ENCODE data around the gene FDX1. TPM values are rescaled to one million over a fixed set of nuclear protein-coding genes. Genes with fewer than 3 reads are reported as not detected.

Gene FDX1
- total and polyA plus RNA-seq, 2 of the 8 experiments (the other 6 are each of a cell fraction or from before 2014, with no cell fraction given): 3.7 to 9.6 TPM

- Histone ChIP-seq H3K4me2 (ENCODE audit: insufficient read depth in 1 of 2, low read depth in 2 of 2, low read length in 2 of 2) (no peak overlapping the region), H3K79me2 (ENCODE audit: control insufficient read depth in 1 of 2, insufficient read depth in 2 of 2, low read length in 2 of 2) (no peaks in the 10 kb centered on the region), H4K8ac (ENCODE audit: extremely low read depth, insufficient read depth, low read length) (no peak overlapping the region), H2BK120ac (replicated peaks; ENCODE audit: low read depth, low read length) (no peak overlapping the region), H3K9ac (replicated peaks in 1 of 4; ENCODE audit: extremely low read depth in 1 of 4, low read depth in 3 of 4, low read length in 3 of 4) (no peak overlapping the region), H4K20me1 (replicated peaks in 1 of 2; ENCODE audit: control insufficient read depth in 1 of 2, insufficient read depth in 2 of 2, low read length in 2 of 2) (no peaks in the 10 kb centered on the region), H3K18ac (ENCODE audit: extremely low read depth, low read length) (no peak overlapping the region), H3K36me3 (ENCODE audit: control insufficient read depth in 2 of 4, insufficient read depth in 4 of 4, low read length in 3 of 4) (no peaks in the 10 kb centered on the region), H3K14ac (ENCODE audit: insufficient read length) (no peak overlapping the region), H4K5ac (ENCODE audit: insufficient read length, low read depth, low read length) (no peak overlapping the region), H2AK5ac (ENCODE audit: low read depth, low read length) (no peak overlapping the region), H3K79me1 (ENCODE audit: low read depth, low read length) (no peaks in the 10 kb centered on the region), H2AFZ (ENCODE audit: low read length) (no peak overlapping the region), H3K56ac (replicated peaks; ENCODE audit: insufficient read length, low read depth, low read length) (no peak overlapping the region), H3K4ac (replicated peaks; ENCODE audit: insufficient read length, low read depth, low read length) (no peak overlapping the region), H3K23ac (ENCODE audit: insufficient read length) (no peak overlapping the region), H3K4me3 (ENCODE audit: extremely low read depth in 1 of 4, insufficient read depth in 2 of 4, low read depth in 3 of 4, low read length in 4 of 4) (no peak overlapping the region), H3K9me3 (ENCODE audit: insufficient read depth in 2 of 2, low read depth in 1 of 2, low read length in 1 of 2) (no peaks in the 10 kb centered on the region), H3K4me1 (replicated peaks in 1 of 4; ENCODE audit: control insufficient read depth in 3 of 4, insufficient read depth in 4 of 4, low read length in 3 of 4) (peaks cover 2 to 10% (median 4%) of the 10 kb centered on the region in 4 experiments), H4K91ac (replicated peaks; ENCODE audit: insufficient read length, low read length) (no peak overlapping the region), H2BK5ac (ENCODE audit: low read depth, low read length) (no peak overlapping the region), H2BK20ac (ENCODE audit: low read length) (no peak overlapping the region), H2BK12ac (ENCODE audit: low read depth, low read length) (no peak overlapping the region), H3K27me3 (replicated peaks in 1 of 4; ENCODE audit: control insufficient read depth in 3 of 4, extremely low read depth in 1 of 4, insufficient read depth in 3 of 4, low read length in 3 of 4) (no peaks in the 10 kb centered on the region), H3K27ac (ENCODE audit: low read depth, low read length) (no peak overlapping the region), H2BK15ac (ENCODE audit: low read length) (no peak overlapping the region), H3K23me2 (ENCODE audit: low read depth, low read length) (no peaks in the 10 kb centered on the region)
- FAIRE-seq (no peak), DNase-seq (ENCODE audit: low read depth in 1 of 2, low spot score in 2 of 2) (no peak)
- POLR2A ChIA-PET (ENCODE audit: partially characterized antibody): no interaction called here
- 92% methylated on average over 1 of the region's 1 CpG; no CpG with 5 or more reads in 1 of the 2 experiments for WGBS, 2 experiments (ENCODE audit: extremely low coverage in 1 of 2, insufficient coverage in 1 of 2, insufficient read length in 1 of 2, insufficient replicate concordance in 2 of 2, low coverage in 1 of 2, low lambda C conversion rate in 2 of 2, missing lambda C conversion rate in 1 of 2)
- CTCF ChIA-PET (ENCODE audit: partially characterized antibody): interaction anchor here (0.6 to 4.5 kb wide), 3 partner anchors 11 to 348 kb away, joined by 3 to 21 read pairs (median 3); no protein-coding TSS in a partner anchor
- TF ChIP-seq, protein P1, sequence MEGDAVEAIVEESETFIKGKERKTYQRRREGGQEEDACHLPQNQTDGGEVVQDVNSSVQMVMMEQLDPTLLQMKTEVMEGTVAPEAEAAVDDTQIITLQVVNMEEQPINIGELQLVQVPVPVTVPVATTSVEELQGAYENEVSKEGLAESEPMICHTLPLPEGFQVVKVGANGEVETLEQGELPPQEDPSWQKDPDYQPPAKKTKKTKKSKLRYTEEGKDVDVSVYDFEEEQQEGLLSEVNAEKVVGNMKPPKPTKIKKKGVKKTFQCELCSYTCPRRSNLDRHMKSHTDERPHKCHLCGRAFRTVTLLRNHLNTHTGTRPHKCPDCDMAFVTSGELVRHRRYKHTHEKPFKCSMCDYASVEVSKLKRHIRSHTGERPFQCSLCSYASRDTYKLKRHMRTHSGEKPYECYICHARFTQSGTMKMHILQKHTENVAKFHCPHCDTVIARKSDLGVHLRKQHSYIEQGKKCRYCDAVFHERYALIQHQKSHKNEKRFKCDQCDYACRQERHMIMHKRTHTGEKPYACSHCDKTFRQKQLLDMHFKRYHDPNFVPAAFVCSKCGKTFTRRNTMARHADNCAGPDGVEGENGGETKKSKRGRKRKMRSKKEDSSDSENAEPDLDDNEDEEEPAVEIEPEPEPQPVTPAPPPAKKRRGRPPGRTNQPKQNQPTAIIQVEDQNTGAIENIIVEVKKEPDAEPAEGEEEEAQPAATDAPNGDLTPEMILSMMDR (IDR thresholded peaks at IDR 0.05; ENCODE audit: control extremely low read depth in 1 of 3, insufficient read depth in 1 of 3, low read depth in 1 of 3, low read length in 3 of 3): no peak
- no peak for TF ChIP-seq SIX5 (IDR thresholded peaks at IDR 0.05; ENCODE audit: low read depth, low read length)
- no peak for TF ChIP-seq KDM1A (IDR thresholded peaks at IDR 0.05; ENCODE audit: borderline replicate concordance, low read length)
- TF ChIP-seq SP4 (IDR thresholded peaks at IDR 0.05; ENCODE audit: low read length): no peak
- TF ChIP-seq JUND (IDR thresholded peaks at IDR 0.05; ENCODE audit: low read length): no peak
- no peak for TF ChIP-seq RBBP5 (IDR thresholded peaks at IDR 0.05; ENCODE audit: borderline replicate concordance, low read depth, low read length)
- TF ChIP-seq SP2 (IDR thresholded peaks at IDR 0.05; ENCODE audit: low read length): no peak
- TF ChIP-seq TEAD4 (IDR thresholded peaks at IDR 0.05; ENCODE audit: low read depth, low read length): no peak
- no peak for TF ChIP-seq RNF2 (IDR thresholded peaks at IDR 0.05; ENCODE audit: borderline replicate concordance, low read depth, low read length, missing control alignments, poor library complexity, severe bottlenecking)
- TF ChIP-seq CTBP2 (IDR thresholded peaks at IDR 0.05; ENCODE audit: borderline replicate concordance, insufficient read depth, insufficient read length, low read length): no peak
- TF ChIP-seq BACH1 (IDR thresholded peaks at IDR 0.05; ENCODE audit: low read length): no peak
- TF ChIP-seq HDAC6 (IDR thresholded peaks at IDR 0.05; ENCODE audit: low read depth, low read length): no peak
Measured at GRCh38 chr11:110475671-110476070, 45.9 kb downstream of the FDX1 start.
